Muscle of arm (tissue), 12 donors: ENCODE data around the gene MMP14. TPM values are rescaled to one million over a fixed set of nuclear protein-coding genes. Genes with fewer than 3 reads are reported as not detected.
A peak's percentile ranks its signal among the peaks of the same experiment; 100 is the strongest.
"Not testable (repeated sequence)": the region's sequence is repeated elsewhere in the genome, so short reads cannot be mapped to it uniquely, and the experiment has no call there.

ENCODE experiments used
- DNase-seq: peaks from one replicate; pipeline ENCODE4 v3.0.0-alpha.2; 2013
- polyA plus RNA-seq, 12 donors: library from polyadenylated mRNA; unstranded; fragments of 120-200 nt; gene quantifications; one replicate each; pipeline ENCODE4 v1.2.1, GENCODE V29; 2013; ENCODE audit not compliant: insufficient read length in 12 of 12

The MMP14 gene
- polyA plus RNA-seq, 12 donors = 114 to 285 (median 170) TPM; not detected in 1

DNA sequence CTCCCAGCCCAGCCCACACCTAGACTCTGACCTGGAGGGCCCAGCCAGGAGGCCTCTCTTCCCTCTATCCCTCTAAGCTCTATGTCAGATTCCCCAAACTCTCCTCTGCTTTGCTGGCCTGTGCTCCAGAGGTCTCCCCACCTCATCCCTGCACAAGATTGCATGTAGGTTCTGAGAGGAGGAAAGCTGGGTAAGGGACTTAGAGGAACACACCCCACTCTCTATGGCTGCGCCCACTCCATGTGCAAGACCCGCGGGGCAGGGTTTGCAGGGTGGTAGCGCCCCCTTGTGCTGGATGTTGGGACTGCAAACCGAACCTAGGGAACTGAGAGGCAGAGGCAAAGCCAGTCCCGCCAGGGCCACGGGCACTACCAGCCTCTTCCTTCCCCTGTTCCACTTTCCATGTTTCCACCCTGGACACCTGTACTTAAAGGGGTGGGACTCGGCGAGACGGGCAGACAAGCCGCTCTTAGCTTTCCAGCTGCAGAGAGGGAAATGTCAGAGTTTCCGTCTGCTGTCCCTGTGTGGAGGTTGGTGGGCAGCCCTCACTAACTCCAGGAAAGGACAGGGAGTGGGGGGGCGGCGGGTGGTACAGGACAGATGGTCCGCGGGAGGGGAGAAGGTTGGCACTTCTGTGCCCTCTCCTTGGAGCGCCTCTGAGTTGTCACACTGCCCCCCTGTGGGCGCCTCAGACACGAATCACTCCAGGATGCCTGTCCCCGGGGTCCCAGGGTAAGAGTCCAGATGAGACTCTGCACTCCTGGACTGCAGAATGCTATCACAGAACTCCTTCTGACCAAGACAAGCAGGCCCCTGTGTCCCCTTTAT lies 16.8 kb downstream of the MMP14 start:
- DNase-seq = peak; percentile 93

DNA sequence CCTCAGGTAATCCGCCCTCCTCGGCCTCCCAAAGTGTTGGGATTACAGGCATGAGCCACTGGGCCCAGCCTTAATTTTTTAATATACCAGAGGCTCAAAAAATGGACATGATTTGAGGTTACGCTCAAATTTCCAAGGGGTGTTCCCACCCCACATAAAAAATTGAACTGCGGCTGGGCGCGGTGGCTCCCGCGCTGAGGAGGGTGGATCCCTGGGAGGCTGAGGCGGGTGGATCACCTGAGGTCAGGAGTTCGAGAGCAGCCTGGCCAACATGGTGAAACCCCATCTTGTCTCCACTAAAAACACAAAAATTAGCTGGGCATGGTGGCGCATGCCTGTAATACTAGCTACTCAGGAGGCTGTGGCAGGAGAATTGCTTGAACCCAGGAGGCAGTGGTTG lies 17.9 kb downstream of the MMP14 start:
- DNase-seq = not testable (repeated sequence)

DNA sequence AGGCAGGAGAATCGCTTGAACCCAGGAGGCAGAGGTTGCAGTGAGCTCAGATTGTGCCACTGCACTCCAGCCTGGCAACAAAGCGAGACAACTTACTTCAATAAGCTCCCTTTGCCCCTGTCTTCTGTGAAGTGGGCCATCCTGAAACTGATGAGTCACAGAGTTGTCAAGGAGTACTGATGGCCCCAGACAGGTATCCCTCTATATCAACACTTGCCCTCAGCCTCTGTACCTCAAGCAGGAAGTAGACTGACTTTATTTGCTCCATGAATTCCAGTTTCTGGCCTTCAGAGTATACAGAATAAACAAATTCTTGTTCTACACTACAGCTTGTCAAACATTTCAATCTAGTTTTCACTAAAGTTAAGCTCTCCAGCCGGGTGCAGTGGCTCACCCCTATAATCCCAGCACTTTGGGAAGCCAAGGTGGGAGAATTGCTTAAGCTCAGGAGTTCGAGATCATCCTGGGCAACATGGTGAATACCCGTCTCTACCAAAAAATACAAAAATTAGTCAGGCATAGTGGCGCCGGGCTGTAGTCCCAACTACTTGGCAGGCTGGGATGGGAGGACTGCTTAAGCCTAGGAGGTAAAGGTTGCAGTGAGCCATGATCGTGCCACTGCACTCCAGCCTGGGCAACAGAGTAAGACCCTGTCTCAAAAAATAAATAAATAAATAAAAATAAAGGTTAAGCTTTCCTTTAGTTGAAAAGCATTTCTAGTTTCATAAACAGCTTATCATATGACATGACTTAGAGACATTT lies 18.8 kb downstream of the MMP14 start:
- no peak for DNase-seq

GRCh38 chr14:22856428-22856827 lies 20.0 kb downstream of the MMP14 start:
- no peak for DNase-seq

DNA sequence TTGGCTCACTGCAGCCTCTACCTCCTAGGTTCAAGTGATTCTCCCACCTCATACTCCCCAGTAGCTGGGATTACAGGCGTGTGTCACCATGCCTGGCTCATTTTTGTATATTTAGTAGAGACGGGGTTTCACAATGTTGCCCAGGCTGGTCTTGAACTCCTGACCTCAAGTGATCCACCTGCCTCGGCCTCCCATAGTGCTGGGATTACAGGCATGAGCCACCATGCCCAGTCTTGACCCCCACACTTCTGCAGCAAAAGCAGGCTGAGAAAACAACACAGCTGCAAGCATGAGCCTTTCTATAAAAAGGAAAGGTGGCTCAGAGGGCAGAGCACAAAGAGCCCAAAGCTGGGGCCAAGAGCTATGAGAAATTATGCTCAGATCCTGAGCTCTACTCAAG lies 24.0 kb downstream of the MMP14 start:
- not testable (repeated sequence) for DNase-seq

DNA sequence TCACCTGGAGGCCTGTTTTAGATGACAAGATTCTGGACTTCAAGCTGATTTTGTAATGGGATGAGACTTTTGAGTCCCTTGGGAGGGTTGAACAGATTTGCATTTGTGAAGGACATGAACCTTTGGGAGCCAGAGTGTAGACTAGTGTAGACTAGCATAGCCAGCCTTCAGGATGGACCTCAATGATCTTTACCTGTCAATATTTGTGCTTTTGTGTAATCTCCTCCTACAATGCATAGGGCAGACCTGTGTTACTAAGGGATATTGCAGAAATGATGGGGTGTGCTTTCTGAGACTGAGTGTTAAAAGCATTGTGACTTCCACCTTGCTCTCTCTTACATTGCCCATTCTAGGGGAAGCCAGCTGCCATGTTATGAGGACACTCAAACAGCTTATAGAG lies 25.3 kb downstream of the MMP14 start:
- DNase-seq = no peak

DNA sequence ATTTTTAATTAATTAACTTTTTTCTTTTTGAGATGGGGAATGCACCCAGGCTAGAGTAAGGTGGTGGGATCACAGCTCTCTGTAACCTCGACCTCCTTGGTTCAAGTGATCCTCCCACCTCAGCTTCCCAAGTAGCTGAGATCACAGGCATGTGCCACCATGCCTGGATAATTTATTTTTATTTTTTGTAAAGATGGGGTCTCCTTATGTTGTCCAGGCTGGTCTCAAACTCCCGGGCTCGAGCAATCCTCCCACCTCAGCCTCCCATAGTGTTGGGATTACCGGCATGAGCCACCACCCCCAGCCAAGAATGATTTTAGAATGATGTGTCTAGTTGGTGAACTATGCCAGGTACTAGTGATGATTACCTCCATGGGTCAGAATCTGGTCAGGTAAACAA lies 28.6 kb downstream of the MMP14 start:
- no peak for DNase-seq

GRCh38 chr14:22865424-22866405 lies 29.3 kb downstream of the MMP14 start:
- DNase-seq = no peak

- no peak for DNase-seq
These were observed 30.5 kb downstream of the MMP14 start for GRCh38 chr14:22866874-22867273.

GRCh38 chr14:22870811-22871223 lies 34.4 kb downstream of the MMP14 start:
- no peak for DNase-seq

DNA sequence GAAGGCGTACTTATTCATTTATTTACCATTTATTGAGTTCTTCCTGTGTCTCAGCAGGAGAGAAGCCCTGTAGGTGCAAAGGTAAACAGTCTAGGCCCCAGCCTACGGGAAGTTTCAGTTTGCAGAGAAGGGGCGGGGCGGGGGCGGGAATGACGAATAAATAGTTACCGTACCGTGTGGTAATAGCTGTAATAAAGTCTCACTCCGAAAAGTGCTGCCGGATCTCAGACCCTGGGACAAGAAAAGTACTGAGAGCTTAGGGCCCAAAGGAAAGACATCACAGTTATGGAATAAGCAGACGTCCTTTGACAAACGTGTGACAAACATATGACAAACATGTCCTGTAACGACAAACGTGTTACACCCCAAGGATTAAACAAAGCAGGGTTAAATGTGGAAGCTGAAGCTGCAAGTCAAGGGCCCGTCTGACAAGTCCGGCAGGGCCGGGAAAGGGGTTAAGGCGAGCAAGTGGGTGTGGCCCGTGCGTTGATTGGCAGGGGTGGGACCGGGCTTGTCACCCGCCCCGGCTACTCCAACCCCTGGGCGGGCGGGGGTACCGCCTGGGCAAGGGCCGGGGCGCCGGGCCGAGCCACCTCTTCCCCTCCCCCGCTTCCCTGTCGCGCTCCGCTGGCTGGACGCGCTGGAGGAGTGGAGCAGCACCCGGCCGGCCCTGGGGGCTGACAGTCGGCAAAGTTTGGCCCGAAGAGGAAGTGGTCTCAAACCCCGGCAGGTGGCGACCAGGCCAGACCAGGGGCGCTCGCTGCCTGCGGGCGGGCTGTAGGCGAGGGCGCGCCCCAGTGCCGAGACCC lies 35.0 kb downstream of the MMP14 start, which contains the start of gene LRP10:
TSS of gene LRP10 (plus strand) at position 517 of the 809 bp plus-strand sequence. CDS start 564 bp downstream, outside the sequence.
- DNase-seq = peak; percentile 90

DNA sequence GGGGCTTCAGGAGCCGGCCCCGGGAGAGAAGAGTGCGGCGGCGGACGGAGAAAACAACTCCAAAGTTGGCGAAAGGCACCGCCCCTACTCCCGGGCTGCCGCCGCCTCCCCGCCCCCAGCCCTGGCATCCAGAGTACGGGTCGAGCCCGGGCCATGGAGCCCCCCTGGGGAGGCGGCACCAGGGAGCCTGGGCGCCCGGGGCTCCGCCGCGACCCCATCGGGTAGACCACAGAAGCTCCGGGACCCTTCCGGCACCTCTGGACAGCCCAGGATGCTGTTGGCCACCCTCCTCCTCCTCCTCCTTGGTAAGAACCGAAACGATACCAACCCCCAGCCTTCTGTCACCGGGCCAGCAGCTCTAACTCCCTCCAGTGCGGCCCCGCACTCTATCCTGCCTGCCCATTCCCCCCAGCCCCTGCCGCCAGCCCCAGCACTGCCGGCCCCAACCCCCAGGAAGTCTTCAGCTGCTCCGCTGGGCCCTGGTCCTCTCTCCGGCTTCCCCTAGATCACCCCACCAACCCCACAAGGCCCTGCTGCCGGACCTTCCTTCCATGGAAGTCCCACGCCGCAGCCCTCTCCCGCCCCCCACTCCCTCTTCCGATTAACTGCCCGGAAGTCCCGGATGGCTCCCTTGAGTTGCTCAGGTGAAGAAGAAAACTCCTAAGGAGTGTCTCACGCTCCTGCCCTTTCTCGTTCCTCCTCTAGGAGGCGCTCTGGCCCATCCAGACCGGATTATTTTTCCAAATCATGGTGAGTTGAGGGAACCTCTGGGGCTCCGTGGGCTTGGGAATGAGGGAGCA lies 35.8 kb downstream of the MMP14 start:
- peak; percentile 89 for DNase-seq

GRCh38 chr14:22872833-22873520 lies 36.6 kb downstream of the MMP14 start:
- DNase-seq = no peak

DNA sequence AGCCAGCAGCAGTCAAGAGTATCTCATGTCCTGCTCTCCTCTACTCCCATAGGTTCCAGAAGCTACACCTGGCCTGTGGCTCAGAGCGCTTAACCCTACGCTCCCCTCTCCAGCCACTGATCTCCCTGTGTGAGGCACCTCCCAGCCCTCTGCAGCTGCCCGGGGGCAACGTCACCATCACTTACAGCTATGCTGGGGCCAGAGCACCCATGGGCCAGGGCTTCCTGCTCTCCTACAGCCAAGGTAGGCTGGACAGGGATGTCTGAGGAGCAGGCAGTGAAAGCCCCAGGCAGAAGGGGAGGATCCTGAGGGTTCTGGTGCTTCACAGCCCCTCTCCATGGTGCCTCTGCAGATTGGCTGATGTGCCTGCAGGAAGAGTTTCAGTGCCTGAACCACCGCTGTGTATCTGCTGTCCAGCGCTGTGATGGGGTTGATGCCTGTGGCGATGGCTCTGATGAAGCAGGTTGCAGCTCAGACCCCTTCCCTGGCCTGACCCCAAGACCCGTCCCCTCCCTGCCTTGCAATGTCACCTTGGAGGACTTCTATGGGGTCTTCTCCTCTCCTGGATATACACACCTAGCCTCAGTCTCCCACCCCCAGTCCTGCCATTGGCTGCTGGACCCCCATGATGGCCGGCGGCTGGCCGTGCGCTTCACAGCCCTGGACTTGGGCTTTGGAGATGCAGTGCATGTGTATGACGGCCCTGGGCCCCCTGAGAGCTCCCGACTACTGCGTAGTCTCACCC lies 38.8 kb downstream of the MMP14 start:
- DNase-seq = no peak

- no peak for DNase-seq
These were observed 39.4 kb downstream of the MMP14 start for GRCh38 chr14:22875748-22876319.

DNA sequence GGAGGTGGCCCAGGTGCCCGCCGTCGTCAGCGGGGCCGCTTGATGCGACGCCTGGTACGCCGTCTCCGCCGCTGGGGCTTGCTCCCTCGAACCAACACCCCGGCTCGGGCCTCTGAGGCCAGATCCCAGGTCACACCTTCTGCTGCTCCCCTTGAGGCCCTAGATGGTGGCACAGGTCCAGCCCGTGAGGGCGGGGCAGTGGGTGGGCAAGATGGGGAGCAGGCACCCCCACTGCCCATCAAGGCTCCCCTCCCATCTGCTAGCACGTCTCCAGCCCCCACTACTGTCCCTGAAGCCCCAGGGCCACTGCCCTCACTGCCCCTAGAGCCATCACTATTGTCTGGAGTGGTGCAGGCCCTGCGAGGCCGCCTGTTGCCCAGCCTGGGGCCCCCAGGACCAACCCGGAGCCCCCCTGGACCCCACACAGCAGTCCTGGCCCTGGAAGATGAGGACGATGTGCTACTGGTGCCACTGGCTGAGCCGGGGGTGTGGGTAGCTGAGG lies 40.7 kb downstream of the MMP14 start:
- no peak for DNase-seq

DNA sequence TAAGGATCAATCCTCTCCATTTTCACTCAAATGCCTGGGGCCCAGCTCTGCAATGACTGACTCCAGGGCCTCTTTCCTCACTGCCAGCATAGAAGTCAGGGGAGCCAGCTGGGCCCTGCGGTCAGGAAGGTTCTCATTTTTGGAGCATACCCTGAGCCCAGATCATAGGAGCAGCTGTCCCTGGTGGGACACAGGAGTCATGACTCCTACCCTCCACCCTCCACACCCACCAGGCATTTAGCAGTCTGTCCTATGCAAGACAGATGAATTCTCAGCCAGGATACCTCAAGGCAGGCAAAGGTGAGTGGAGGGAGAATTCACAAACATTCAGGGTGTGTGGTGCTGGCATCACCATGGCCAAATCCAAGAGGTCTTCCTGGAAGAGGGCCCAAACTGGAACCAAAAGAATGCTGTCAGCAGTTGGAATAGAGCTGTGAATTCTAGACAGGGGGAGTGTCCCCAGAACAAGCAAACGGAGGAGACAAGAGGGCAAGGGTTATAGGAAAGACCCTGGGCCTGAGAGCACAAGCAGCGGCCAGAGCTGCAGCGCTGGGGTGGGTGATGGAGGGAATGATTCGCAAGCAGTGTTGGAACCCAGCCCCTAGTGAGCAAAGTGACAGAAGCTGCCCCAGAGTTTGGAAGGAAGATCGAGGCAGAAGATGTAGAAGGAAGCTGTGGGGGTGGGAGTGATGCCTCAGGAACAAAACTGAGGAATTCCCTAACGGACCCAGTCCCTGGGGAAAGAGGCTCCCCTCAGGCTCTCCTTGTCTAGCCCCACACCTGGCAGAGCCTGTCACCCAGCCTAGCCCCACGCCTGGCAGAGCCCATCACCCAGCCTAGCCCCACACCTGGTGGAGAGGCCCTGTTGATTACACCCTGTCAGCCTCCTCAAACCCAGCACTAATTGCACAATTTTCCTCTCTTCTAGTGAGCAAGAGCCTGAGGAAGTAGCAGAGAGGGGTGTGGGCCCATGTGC lies 42.2 kb downstream of the MMP14 start:
- DNase-seq = no peak
